Chondrocyte (in vitro differentiated cells): ENCODE data around the gene NIPAL4. TPM values are rescaled to one million over a fixed set of nuclear protein-coding genes. Genes with fewer than 3 reads are reported as not detected.
"Not testable (repeated sequence)": the region's sequence is repeated elsewhere in the genome, so short reads cannot be mapped to it uniquely, and the experiment has no call there.

Experiments
- DNase-seq: peaks from one replicate; pipeline ENCODE4 v3.0.0; 2021; ENCODE audit warnings: mixed read lengths, low spot score
- H3K27ac Mint-ChIP-seq: one replicate; pipeline ENCODE4 v1.8.0; 2021; ENCODE audit warnings: mild to moderate bottlenecking, moderate library complexity, mixed read lengths; ENCODE audit not compliant: unreplicated experiment
- H3K27me3 Mint-ChIP-seq: 2 replicates; pipeline ENCODE4 v1.8.0; 2021; ENCODE audit warnings: low read depth, mixed read lengths
- H3K36me3 Mint-ChIP-seq: 2 replicates; pipeline ENCODE4 v1.8.0; 2021; ENCODE audit warnings: low read depth, mixed read lengths
- H3K4me1 Mint-ChIP-seq: 2 replicates; pipeline ENCODE4 v1.8.0; 2021; ENCODE audit warnings: low read depth, mild to moderate bottlenecking, mixed read lengths
- H3K4me3 Mint-ChIP-seq: one replicate; pipeline ENCODE4 v1.8.0; 2021; ENCODE audit warnings: mild to moderate bottlenecking, moderate library complexity, mixed read lengths; ENCODE audit not compliant: unreplicated experiment
- H3K9me3 Mint-ChIP-seq: 2 replicates; pipeline ENCODE4 v1.8.0; 2021; ENCODE audit warnings: low read depth, mixed read lengths
- long read RNA-seq: library from polyadenylated mRNA; stranded (forward); transcript quantifications from one replicate; pipeline ENCODE4 v2.0.0, GENCODE V29; 2021
- total RNA-seq: library from RNA; stranded (reverse); gene quantifications from 3 replicates; pipeline ENCODE4 v1.2.1, GENCODE V29; 2021
- TF ChIP-seq, protein P1 (sequence below): fragments of 200-600 bp; sonication (generic); IDR thresholded peaks from 2 replicates; pipeline ENCODE4 v1.5.0; 2021; ENCODE audit warnings: antibody characterized with exemption, mild to moderate bottlenecking, moderate library complexity

The NIPAL4 gene
- total RNA-seq = 0.41 to 0.87 TPM (median 0.60 TPM) in 3 replicates
- long read RNA-seq, partial matches to known transcripts = 0 of 3 reads
- long read RNA-seq, other reads (novel, unspliced or antisense) = 0 of 3 reads

DNA sequence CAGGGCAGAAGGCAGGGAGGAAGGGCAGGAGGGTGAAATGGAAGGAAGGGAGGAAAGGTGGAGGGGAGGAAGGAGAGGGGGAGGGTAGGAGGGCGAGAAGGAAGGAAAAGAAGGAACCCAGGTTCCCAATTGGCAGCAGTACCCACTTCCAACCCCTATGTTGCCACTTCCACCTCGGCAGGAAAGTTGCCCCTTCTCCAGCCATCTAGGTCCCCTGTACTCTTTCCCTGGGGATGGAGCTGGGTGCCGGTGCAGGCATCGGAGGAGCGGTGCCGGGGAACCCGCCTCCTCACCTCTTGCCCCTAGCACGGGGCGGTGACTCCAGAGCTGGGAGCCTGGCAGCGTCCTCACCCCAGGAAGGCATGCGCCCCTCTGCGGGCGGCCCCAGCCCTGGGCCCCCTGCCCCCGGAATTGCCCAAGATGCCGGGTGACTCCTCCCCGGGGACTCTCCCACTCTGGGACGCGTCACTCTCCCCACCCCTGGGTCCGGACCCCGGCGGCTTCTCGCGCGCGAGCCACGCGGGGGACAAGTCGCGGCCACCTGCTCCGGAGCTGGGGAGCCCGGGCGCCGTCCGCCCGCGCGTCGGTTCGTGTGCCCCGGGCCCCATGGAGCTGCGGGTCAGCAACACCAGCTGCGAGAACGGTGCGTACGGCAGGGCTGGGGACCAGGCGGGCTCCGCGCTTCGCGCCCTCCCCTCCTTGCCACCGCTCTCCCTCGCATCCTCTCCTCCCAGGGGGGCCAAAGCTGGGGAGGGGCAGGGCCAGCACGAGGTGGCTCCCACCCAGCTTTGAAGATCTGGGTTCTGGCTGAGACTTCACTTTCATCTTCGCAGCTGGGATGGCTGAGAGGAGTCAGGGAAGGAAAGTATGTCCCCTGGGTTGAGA is at the start of gene NIPAL4:
Gene NIPAL4 (plus strand): TSS at position 499 of the 885 bp plus-strand sequence. CDS start 108 bp downstream, at position 607.
- TF ChIP-seq, protein P1, sequence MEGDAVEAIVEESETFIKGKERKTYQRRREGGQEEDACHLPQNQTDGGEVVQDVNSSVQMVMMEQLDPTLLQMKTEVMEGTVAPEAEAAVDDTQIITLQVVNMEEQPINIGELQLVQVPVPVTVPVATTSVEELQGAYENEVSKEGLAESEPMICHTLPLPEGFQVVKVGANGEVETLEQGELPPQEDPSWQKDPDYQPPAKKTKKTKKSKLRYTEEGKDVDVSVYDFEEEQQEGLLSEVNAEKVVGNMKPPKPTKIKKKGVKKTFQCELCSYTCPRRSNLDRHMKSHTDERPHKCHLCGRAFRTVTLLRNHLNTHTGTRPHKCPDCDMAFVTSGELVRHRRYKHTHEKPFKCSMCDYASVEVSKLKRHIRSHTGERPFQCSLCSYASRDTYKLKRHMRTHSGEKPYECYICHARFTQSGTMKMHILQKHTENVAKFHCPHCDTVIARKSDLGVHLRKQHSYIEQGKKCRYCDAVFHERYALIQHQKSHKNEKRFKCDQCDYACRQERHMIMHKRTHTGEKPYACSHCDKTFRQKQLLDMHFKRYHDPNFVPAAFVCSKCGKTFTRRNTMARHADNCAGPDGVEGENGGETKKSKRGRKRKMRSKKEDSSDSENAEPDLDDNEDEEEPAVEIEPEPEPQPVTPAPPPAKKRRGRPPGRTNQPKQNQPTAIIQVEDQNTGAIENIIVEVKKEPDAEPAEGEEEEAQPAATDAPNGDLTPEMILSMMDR = no peak
- no peaks in the 10 kb centered on the region for H3K27me3 Mint-ChIP-seq
- H3K4me3 Mint-ChIP-seq = peak within 1 kb of the TSS; percentile 67
- no peaks in the 10 kb centered on the region for H3K9me3 Mint-ChIP-seq
- H3K27ac Mint-ChIP-seq = no peak within 1 kb of the TSS
- peaks cover 20% of the 10 kb centered on the region for H3K4me1 Mint-ChIP-seq
- DNase-seq = no peak
- no peaks in the 10 kb centered on the region for H3K36me3 Mint-ChIP-seq

DNA sequence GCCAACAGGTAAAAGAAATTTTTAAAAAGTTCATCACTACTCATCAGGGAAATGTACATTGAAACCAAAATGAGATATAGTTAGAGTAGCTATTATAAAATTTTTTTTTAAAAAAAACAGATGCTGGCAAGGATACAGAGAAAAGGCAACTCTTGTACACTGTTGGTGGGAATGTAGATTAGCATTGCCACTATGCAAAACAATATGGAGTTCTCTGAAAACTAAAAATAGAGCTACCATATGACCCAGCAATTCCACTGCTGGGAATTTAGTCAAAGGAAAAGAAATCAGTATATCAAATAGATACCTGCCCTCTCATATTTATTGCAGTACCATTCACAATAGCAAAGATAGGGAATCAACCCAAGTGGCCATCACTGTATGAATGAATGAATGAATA is 44.2 kb upstream of the NIPAL4 start:
- Mint-ChIP-seq H3K36me3 (peaks cover 9% of the 10 kb centered on the region), H3K27ac (no peak overlapping the region), H3K4me1 (no peaks in the 10 kb centered on the region), H3K9me3 (peaks cover 26% of the 10 kb centered on the region), H3K27me3 (no peaks in the 10 kb centered on the region), H3K4me3 (no peak overlapping the region)
- no peak for DNase-seq
- TF ChIP-seq, protein P1 = no peak

DNA sequence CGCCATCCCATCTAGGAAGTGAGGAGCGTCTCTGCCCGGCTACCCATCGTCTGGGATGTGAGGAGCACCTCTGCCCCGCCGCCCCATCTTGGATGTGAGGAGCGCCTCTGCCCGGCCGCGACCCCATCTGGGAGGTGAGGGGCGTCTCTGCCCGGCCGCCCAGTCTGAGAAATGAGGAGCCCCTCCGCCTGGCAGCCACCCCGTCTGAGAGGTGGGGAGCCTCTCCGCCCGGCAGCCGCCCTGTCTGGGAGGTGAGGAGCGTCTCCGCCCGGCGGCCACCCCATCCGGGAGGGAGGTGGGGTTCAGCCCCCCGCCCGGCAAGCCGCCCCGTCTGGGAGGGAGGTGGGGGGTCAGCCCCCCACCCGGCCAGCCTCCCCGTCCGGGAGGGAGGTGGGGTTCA is 40.5 kb upstream of the NIPAL4 start:
- H3K9me3 Mint-ChIP-seq = peaks cover 13% of the 10 kb centered on the region
- not testable (repeated sequence) for H3K4me1 Mint-ChIP-seq, H3K27me3 Mint-ChIP-seq, H3K27ac Mint-ChIP-seq, H3K36me3 Mint-ChIP-seq, H3K4me3 Mint-ChIP-seq
- peak; percentile 72 for DNase-seq

DNA sequence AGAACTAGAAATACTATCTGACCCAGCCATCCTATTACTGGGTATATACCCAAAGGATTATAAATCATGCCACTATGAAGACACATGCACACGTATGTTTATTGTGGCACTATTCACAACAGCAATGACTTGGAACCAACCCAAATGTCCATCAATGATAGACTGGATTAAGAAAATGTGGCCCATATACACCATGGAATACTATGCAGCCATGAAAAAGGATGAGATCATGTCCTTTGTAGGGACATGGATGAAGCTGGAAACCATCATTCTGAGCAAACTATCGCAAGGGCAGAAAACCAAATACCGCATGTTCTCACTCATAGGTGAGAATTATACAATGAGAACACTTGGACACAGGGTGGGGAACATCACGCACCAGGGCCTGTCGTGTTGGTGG is 30.1 kb upstream of the NIPAL4 start:
- H3K4me3 Mint-ChIP-seq, H3K36me3 Mint-ChIP-seq, H3K4me1 Mint-ChIP-seq, DNase-seq, H3K27ac Mint-ChIP-seq, H3K27me3 Mint-ChIP-seq: not testable (repeated sequence)
- H3K9me3 Mint-ChIP-seq = peaks cover 13% of the 10 kb centered on the region

DNA sequence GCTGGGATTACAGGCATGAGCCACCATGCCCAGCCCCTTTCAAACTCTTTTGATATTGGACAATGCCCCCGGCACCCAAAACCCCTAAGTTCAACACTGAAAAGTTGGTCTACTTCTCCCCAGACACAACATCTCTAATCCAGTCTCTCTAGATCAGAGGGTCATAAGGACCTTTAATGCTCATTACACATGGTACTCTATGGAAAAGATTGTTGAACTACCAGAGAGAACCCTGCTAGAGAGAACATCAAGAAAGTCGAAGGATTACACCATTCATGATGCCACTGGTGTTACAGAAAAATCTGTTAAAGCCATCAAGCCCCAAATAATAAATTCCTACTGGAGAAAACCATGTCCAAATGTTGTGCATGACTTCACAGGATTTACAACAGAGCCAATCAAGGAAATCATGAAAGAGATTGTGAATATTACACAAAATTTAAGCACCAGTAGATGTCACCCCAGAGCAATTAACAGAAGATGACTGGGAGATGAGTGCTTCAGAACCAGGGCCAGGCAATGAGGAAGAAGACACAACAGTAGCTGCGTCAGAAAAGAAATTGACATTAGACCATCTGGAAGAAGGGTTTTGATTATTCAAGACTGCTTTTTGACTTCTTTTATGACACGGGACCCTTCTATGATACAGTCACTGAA is 28.3 kb upstream of the NIPAL4 start:
- no peaks in the 10 kb centered on the region for H3K27me3 Mint-ChIP-seq
- no peaks in the 10 kb centered on the region for H3K4me1 Mint-ChIP-seq
- DNase-seq = no peak
- no peak overlapping the region for H3K4me3 Mint-ChIP-seq
- no peak overlapping the region for H3K27ac Mint-ChIP-seq
- peaks cover 7% of the 10 kb centered on the region for H3K9me3 Mint-ChIP-seq
- TF ChIP-seq, protein P1 = peak; percentile 84
- no peaks in the 10 kb centered on the region for H3K36me3 Mint-ChIP-seq

DNA sequence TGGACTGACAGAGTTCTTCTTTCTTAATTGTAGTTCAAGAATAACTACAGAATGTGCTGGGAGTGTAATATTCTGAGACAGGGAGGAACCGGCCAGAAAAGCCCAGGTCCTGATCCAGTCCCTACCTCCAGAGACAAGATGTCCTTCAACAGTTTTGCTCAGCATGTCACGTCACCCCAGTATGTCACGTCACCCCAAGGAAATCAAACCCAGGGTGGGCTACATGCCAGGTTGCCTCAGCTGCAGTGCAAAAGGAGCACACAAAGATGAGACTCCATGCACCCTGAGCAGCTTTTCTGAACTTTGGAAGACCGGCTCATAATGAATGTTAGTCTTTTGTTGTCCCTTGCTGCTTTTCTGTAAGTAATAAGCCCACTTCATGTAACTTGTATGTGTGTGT is 25.9 kb upstream of the NIPAL4 start:
- no peak for DNase-seq
- Mint-ChIP-seq H3K4me1 (no peaks in the 10 kb centered on the region), H3K27me3 (no peaks in the 10 kb centered on the region), H3K9me3 (peaks cover 7% of the 10 kb centered on the region), H3K27ac (no peak overlapping the region), H3K4me3 (no peak overlapping the region), H3K36me3 (no peaks in the 10 kb centered on the region)
- TF ChIP-seq, protein P1 = no peak
